Measurements from ENCODE around the gene ZNF407. TPM values are rescaled to one million over a fixed set of nuclear protein-coding genes. Genes with fewer than 3 reads are reported as not detected.

The ZNF407 gene
- total RNA-seq, 1 experiment from 2014 or later = 7.6 TPM

DNA sequence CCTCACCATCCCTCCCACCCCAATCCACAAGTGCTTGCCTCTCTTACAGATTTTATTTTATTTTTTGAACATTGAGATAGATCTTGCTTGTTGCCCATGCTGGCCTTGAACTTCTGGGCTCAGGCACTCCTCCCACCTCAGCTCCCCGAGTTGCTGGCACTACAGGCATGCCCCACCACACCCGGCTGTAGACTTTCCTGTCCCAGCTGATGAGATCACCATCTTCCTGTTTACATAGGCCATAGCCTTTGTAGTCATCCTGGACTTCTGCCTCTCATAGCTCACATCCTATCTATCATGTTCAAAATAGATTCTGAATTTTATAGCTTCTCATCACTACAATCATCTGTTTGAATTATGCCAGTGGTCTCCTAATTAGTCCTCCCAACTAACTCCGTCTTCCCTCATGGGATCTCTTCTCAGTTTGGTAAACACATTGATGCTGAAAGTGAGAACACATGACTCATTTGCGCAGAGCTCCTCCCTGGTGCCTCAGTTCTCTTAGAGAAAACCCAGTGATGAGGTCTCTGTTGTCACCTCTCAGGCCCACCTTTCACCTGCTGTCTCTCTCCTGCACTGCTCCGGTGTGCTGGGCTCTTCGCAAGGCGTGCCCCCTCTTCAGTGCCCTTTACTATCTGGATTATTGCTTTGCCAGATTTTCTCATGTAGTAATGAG, 243.0 kb downstream of the ZNF407 start:
- Histone ChIP-seq H3K27ac (ENCODE audit: low read depth, low read length) (no peak overlapping the region), H3K27me3 (ENCODE audit: insufficient read depth, low read length) (no peaks in the 10 kb centered on the region), H3K36me3 (ENCODE audit: control insufficient read depth in 1 of 2, insufficient read depth in 2 of 2, low read length in 2 of 2) (no peaks in the 10 kb centered on the region), H3K9me3 (ENCODE audit: control insufficient read depth in 1 of 2, insufficient read depth in 1 of 2, low read depth in 1 of 2, low read length in 2 of 2) (no peaks in the 10 kb centered on the region), H3K9ac (ENCODE audit: low read length) (no peak overlapping the region), H3K4me3 (replicated peaks in 1 of 2; ENCODE audit: low read depth in 1 of 2, low read length in 2 of 2) (no peak overlapping the region), H3K9me2 (ENCODE audit: insufficient read depth) (no peaks in the 10 kb centered on the region), H2AFZ (ENCODE audit: low read depth, low read length, poor library complexity, severe bottlenecking) (no peak overlapping the region), H3K79me2 (ENCODE audit: insufficient read depth, low read length) (no peaks in the 10 kb centered on the region), H3K4me2 (ENCODE audit: low read length) (peak overlapping the region; percentile 34), H4K20me1 (ENCODE audit: insufficient read depth) (no peaks in the 10 kb centered on the region), H3K4me1 (ENCODE audit: control insufficient read depth in 1 of 2, insufficient read depth in 2 of 2, low read length in 2 of 2) (peaks cover 8 to 20% of the 10 kb centered on the region in 2 experiments; a peak in 3 of 4 replicates)
- 0 out of 2 replicates have a peak, but pooled peaks have one; percentile 42 for ATAC-seq
- no TSS peak for BruUV-seq (replicated peaks)
- TF ChIP-seq POLR2AphosphoS5 (IDR thresholded peaks at IDR 0.05; ENCODE audit: low read depth, low read length) (no peak), TCF7L2 (IDR thresholded peaks at IDR 0.05; ENCODE audit: borderline replicate concordance, extremely low read depth, insufficient read depth, insufficient read length) (peak; percentile 23)
- RAD21 ChIA-PET (ENCODE audit: low non-redundant PET in 1 of 2, low total read pairs in 2 of 2, uncharacterized antibody in 2 of 2, unreplicated experiment in 2 of 2) = no interaction called here
- POLR2A ChIA-PET = no interaction called here
- no peak for DNase-seq (ENCODE audit: low read depth, low spot score)
- intact Hi-C loops (cut with micrococcal nuclease) = no loop called here
- CTCF ChIA-PET = interaction anchor here (0.8 kb wide), 1 partner anchor 21 kb away, joined by 3 read pairs; no protein-coding TSS in a partner anchor

DNA sequence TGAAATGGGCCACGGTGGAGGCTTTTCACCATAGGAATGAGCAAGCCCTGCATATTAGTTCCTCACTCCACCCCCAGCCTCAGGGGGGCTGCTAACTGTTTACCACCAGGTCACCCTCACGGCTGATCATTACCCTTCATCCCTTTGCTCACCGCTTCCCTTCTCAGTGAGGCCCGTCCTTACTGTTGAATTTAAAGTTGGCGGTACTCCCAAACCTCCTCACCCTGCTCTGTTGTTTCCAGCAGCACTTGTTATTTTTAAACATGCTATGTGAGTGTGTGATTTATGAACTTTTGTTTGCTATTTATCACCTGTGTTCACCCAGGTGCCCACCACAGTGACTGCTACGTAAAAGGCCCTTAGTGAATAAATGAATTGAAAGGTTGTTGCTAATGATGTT, 243.6 kb downstream of the ZNF407 start:
- H3K4me1 ChIP-seq (ENCODE audit: control insufficient read depth in 1 of 2, insufficient read depth in 2 of 2, low read length in 2 of 2) = peaks cover 8 to 19% of the 10 kb centered on the region in 2 experiments; a peak in 3 of 4 replicates
- H3K36me3 ChIP-seq (ENCODE audit: control insufficient read depth in 1 of 2, insufficient read depth in 2 of 2, low read length in 2 of 2) = no peaks in the 10 kb centered on the region
- intact Hi-C loops (cut with micrococcal nuclease) = no loop called here
- ChIA-PET RAD21 (ENCODE audit: low non-redundant PET in 1 of 2, low total read pairs in 2 of 2, uncharacterized antibody in 2 of 2, unreplicated experiment in 2 of 2) (no interaction called here), CTCF (interaction anchor here (0.8 kb wide), 1 partner anchor 22 kb away, joined by 3 read pairs; no protein-coding TSS in a partner anchor), POLR2A (no interaction called here)
- no peaks in the 10 kb centered on the region for H3K9me3 ChIP-seq (ENCODE audit: control insufficient read depth in 1 of 2, insufficient read depth in 1 of 2, low read depth in 1 of 2, low read length in 2 of 2)
- H3K79me2 ChIP-seq (ENCODE audit: insufficient read depth, low read length) = no peaks in the 10 kb centered on the region
- no peak for TF ChIP-seq EZH2 (IDR thresholded peaks at IDR 0.05)
- TF ChIP-seq, protein P1, sequence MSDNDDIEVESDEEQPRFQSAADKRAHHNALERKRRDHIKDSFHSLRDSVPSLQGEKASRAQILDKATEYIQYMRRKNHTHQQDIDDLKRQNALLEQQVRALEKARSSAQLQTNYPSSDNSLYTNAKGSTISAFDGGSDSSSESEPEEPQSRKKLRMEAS (IDR thresholded peaks at IDR 0.05) = no peak
- no peak for TF ChIP-seq TCF7L2 (IDR thresholded peaks at IDR 0.05; ENCODE audit: borderline replicate concordance, extremely low read depth, insufficient read depth, insufficient read length)
- no peak for TF ChIP-seq ZFX (IDR thresholded peaks at IDR 0.05)
- TF ChIP-seq, protein P2, sequence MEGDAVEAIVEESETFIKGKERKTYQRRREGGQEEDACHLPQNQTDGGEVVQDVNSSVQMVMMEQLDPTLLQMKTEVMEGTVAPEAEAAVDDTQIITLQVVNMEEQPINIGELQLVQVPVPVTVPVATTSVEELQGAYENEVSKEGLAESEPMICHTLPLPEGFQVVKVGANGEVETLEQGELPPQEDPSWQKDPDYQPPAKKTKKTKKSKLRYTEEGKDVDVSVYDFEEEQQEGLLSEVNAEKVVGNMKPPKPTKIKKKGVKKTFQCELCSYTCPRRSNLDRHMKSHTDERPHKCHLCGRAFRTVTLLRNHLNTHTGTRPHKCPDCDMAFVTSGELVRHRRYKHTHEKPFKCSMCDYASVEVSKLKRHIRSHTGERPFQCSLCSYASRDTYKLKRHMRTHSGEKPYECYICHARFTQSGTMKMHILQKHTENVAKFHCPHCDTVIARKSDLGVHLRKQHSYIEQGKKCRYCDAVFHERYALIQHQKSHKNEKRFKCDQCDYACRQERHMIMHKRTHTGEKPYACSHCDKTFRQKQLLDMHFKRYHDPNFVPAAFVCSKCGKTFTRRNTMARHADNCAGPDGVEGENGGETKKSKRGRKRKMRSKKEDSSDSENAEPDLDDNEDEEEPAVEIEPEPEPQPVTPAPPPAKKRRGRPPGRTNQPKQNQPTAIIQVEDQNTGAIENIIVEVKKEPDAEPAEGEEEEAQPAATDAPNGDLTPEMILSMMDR (IDR thresholded peaks at IDR 0.05 in 2 of 3, conservative IDR thresholded peaks at IDR 0.05 in 1 of 3; ENCODE audit: borderline replicate concordance in 1 of 3, insufficient read depth in 1 of 3, low read depth in 2 of 3, low read length in 2 of 3) = no peak
- no peaks in the 10 kb centered on the region for H3K27me3 ChIP-seq (ENCODE audit: insufficient read depth, low read length)
- no peaks in the 10 kb centered on the region for H3K9me2 ChIP-seq (ENCODE audit: insufficient read depth)
- no peak overlapping the region for H3K27ac ChIP-seq (ENCODE audit: low read depth, low read length)
- no TSS peak for BruUV-seq (replicated peaks)
- H3K4me2 ChIP-seq (ENCODE audit: low read length) = no peak overlapping the region
- ATAC-seq (no peak), DNase-seq (ENCODE audit: low read depth, low spot score) (no peak)
- no peaks in the 10 kb centered on the region for H4K20me1 ChIP-seq (ENCODE audit: insufficient read depth)
- H3K9ac ChIP-seq (ENCODE audit: low read length) = no peak overlapping the region
- H3K4me3 ChIP-seq (replicated peaks in 1 of 2; ENCODE audit: low read depth in 1 of 2, low read length in 2 of 2) = no peak overlapping the region
- no peak overlapping the region for H2AFZ ChIP-seq (ENCODE audit: low read depth, low read length, poor library complexity, severe bottlenecking)
